Glomerular endothelial cell (primary cell): Measurements from ENCODE around the gene ZEB2. TPM values are rescaled to one million over a fixed set of nuclear protein-coding genes. Genes with fewer than 3 reads are reported as not detected.

Experiments
- DNase-seq: peaks from one replicate; pipeline ENCODE4 v3.0.0-alpha.2; 2011; ENCODE audit warnings: low read depth, low spot score; ENCODE audit errors: extremely low read depth
- total RNA-seq: library from RNA; depleted of rRNA; stranded (reverse); fragments of >200 nt; gene quantifications from 2 replicates; pipeline ENCODE4 v1.2.3, GENCODE V29; 2015

ZEB2 gene
- total RNA-seq, 1 donor from 2014 or later = 28.2 TPM

DNA sequence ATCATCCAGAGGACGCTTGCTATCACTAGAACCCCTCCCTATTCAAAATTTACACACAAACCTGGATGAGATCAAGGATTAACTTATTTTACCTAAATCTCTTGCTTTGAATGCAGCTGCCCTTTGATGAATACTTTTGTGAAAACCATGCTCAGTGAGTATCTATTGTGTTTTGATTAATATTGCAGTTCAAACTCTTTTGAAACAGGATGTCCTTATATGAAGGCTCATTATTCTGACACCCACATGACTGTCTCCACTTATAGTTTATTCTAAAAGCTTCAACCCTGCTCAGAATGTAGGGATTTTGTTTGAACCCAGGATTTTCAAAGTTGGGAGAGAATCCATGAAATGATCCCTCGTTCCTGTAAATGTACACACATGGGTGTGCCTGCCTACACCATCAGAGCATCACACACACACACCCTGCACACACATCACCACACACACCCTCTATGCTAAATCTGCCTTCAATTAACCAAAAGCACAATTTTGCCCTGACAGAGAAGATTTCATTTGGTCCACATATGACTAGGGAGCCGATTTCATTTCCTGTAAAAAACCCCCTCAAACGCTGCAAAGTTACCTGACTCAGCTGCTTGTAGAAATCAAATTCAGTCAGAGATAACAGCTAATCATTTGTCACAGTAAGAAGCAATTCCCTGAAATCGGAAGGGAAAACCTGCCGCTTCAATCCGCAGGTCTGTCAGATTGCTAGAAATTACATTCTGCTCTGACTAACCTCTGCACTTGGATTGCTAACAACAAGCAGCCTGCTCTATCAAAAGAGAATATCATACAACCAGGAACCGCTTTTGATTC, 65.2 kb downstream of the ZEB2 start:
- no peak for DNase-seq

GRCh38 chr2:144453486-144454158, 66.3 kb downstream of the ZEB2 start:
- no peak for DNase-seq

DNA sequence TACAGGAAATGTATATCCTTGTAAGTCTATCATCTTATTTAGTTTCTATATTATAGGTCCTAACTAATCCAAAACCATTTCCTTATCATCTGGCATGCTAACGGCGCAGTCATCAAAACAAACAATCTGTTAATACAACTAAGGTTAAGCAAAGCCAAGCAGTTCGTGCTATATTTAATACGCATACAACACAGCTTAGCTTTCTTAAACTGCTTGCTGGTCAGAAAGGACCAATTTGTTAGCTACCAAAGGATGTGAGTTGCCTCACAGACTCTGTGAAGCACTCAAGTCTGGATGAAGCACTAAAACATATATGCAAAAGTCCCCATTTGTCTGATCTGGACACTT, 67.0 kb downstream of the ZEB2 start:
- no peak for DNase-seq

- DNase-seq = no peak
Measured at GRCh38 chr2:144452169-144452988, 67.5 kb downstream of the ZEB2 start.

DNA sequence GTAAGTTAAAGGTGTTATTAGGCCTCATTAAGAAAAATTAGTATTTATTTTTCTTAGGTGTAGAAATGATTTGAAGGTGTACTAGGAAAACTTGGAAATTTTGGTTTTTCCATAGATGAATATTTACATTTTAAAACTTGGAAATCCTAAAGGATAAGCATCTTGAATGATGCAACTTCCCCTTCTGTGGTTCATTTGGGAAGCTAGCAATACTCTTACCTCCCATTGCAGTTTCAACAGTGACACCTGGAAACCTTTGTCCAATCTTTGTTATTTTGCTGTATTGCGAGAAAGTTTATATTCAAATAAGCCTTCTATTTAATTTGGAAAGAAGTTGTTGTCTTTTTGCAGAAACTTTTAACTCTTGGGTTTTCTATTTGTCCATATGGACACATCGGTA, 68.5 kb downstream of the ZEB2 start:
- no peak for DNase-seq

DNA sequence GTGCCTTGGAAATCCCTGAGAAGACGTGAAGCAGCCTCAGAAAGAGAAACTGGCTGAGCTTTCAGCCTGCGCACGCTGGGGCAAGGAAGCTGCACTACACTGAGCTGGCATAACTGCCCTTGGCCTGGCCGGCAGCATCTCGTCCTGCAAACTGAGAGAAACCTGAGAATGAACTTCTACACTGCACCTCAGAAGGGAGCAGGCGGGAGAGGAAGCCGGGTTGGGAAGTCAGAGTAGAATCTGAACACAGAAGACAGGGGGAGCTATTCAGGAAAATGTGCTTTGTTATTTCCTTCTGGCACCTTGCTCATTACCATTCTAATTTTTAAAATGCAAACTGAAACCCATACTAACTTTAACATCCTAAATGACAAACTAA, 70.9 kb downstream of the ZEB2 start:
- DNase-seq = no peak

GRCh38 chr2:144448389-144449027, 71.4 kb downstream of the ZEB2 start:
- DNase-seq = no peak

GRCh38 chr2:144447535-144447934, 72.4 kb downstream of the ZEB2 start:
- DNase-seq = no peak

GRCh38 chr2:144446136-144446535, 73.8 kb downstream of the ZEB2 start:
- no peak for DNase-seq

- no peak for DNase-seq
Measured at GRCh38 chr2:144445196-144445595, 74.7 kb downstream of the ZEB2 start.

- DNase-seq = no peak
Measured at GRCh38 chr2:144443837-144444817, 75.8 kb downstream of the ZEB2 start.

- DNase-seq = no peak
Measured at GRCh38 chr2:144441711-144442141, 78.2 kb downstream of the ZEB2 start.

GRCh38 chr2:144439993-144440392, 79.9 kb downstream of the ZEB2 start:
- DNase-seq = no peak

GRCh38 chr2:144438801-144439631, 80.9 kb downstream of the ZEB2 start:
- DNase-seq = no peak

GRCh38 chr2:144437636-144438035, 82.3 kb downstream of the ZEB2 start:
- no peak for DNase-seq

GRCh38 chr2:144434425-144435222, 85.3 kb downstream of the ZEB2 start:
- no peak for DNase-seq

DNA sequence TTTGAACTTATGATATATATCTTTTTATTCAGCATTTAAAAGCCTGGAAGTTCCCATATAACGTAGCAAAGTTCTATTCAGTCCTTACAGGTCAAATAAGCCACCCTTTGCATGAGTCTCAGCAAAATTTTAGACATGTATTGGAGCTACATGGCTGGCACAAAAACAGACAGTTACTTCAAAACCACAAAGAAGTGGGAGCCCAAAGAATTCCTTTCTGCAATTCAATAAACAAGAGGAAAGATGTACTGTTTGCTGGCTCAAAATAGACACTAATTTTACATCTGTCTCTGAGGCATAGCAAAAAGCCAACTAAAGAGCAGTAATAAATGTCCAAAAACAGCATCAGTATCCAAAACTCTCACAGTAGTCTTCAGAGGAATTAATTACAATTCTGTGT, 87.0 kb downstream of the ZEB2 start:
- no peak for DNase-seq

DNA sequence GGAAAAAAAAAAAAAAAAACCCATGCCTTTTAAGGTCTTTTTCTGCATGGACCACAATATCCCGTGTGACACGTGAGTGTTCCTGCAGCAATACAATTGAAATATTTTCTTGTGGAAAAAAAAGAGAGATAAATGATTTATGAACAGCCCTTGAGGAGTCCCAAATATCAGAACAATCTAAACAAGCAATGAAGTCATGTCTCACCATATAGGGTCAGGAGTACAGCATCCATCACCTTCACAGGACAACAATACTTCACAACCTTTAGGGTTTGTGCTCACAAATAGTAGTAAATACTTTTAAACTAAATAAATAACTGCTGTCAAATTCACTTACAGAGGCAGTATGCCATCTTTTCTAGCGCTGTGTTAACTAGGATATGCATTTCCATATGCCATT, 87.9 kb downstream of the ZEB2 start:
- DNase-seq = no peak
